Measurements from ENCODE around the gene CAPN11. TPM values are rescaled to one million over a fixed set of nuclear protein-coding genes. Genes with fewer than 3 reads are reported as not detected.

CAPN11 gene
- total RNA-seq, 1 experiment from 2014 or later: not detected

DNA sequence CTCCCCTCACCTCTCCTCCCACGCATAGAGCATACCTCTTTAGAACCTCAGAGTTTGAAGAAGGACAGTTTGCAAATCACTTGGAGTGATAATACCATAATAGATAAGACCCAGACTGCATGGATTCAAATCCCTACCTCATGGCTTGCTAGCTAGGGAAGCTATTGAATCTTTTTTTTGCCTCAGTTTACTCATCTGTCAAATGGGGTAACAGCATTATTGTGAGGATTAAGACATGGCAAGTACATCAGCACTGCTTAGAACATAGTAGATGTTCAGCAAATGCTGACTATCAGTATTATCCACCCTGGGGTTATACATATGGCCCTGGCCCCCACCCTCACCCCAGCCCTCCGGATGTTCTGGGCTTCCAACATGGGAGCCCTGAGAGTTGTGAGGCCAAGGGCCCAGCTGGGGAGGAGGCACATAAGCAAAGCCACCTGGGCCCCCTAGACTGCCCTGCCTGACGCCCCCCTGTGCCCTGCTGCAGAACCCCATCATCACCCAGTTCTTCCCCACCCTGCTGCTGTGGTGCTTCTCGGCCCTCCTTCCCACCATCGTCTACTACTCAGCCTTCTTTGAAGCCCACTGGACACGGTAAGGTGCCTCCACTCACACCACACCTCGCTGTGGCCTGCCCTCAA is 9.1 kb upstream of the CAPN11 start:
- Histone ChIP-seq H3K9me3 (ENCODE audit: low read length) (no peaks in the 10 kb centered on the region), H3K27me3 (ENCODE audit: low read length) (no peaks in the 10 kb centered on the region), H3K9me2 (replicated peaks; ENCODE audit: low read length) (no peaks in the 10 kb centered on the region), H3K9ac (ENCODE audit: low read length) (no peak overlapping the region), H3K4me2 (ENCODE audit: low read length) (no peak overlapping the region), H3K79me2 (ENCODE audit: low read length) (no peaks in the 10 kb centered on the region), H4K20me1 (ENCODE audit: low read length) (no peaks in the 10 kb centered on the region), H2AFZ (ENCODE audit: low read length) (no peak overlapping the region), H3F3A (ENCODE audit: low read length, unreplicated experiment) (no peaks in the 10 kb centered on the region), H3K4me1 (ENCODE audit: insufficient read depth, low read length) (no peaks in the 10 kb centered on the region), H3K36me3 (ENCODE audit: low read depth, low read length) (peaks cover 10% of the 10 kb centered on the region), H3K4me3 (ENCODE audit: low read length) (no peak overlapping the region), H3K27ac (ENCODE audit: low read length) (no peak overlapping the region)
- BruUV-seq (replicated peaks): no TSS peak
- ChIA-PET POLR2A (ENCODE audit: unreplicated experiment) (no interaction called here), CTCF (interaction anchor here (0.5 kb wide), 1 partner anchor 38 kb away, joined by 3 read pairs; no protein-coding TSS in a partner anchor)
- ATAC-seq (no peak), DNase-seq (no peak)
- intact Hi-C loops (cut with micrococcal nuclease): no loop called here
- TF ChIP-seq EZH2phosphoT487 (IDR thresholded peaks at IDR 0.05; ENCODE audit: borderline replicate concordance, low read length) (no peak), EZH2 (IDR thresholded peaks at IDR 0.05; ENCODE audit: low read length, unreplicated experiment) (no peak)
- TF ChIP-seq, protein P1, sequence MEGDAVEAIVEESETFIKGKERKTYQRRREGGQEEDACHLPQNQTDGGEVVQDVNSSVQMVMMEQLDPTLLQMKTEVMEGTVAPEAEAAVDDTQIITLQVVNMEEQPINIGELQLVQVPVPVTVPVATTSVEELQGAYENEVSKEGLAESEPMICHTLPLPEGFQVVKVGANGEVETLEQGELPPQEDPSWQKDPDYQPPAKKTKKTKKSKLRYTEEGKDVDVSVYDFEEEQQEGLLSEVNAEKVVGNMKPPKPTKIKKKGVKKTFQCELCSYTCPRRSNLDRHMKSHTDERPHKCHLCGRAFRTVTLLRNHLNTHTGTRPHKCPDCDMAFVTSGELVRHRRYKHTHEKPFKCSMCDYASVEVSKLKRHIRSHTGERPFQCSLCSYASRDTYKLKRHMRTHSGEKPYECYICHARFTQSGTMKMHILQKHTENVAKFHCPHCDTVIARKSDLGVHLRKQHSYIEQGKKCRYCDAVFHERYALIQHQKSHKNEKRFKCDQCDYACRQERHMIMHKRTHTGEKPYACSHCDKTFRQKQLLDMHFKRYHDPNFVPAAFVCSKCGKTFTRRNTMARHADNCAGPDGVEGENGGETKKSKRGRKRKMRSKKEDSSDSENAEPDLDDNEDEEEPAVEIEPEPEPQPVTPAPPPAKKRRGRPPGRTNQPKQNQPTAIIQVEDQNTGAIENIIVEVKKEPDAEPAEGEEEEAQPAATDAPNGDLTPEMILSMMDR (conservative IDR thresholded peaks at IDR 0.05; ENCODE audit: low read depth, low read length): no peak

DNA sequence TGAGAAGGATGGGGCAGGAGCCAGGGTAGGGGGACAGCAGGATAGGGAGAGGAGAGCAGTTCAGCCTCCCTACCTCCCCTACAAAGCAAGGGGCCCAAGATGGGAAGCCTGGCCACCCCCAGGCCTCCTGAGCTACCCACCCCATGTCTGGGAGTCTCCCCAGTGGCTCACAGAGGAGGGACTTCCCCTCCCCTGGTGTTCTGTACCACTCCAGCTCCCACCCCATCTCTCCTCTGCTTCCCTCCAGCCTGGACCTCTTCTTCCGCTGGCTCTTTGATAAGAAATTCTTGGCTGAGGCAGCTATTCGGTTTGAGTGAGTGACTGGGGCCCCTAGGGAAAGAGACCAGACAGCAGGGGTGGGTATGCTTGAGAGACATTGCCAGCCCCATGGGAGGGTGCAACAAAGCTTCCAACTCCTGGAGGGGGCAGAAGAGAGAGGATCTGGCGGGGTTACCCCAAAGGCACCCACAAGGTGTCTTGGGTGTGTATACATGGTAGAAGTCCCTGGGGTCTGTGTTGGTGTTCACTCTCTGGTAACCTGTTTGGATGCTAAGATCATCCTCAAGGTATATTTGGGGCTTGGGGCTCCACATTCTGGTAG is 8.2 kb upstream of the CAPN11 start:
- Histone ChIP-seq H3K27ac (ENCODE audit: low read length) (no peak overlapping the region), H4K20me1 (ENCODE audit: low read length) (no peaks in the 10 kb centered on the region), H3K9ac (ENCODE audit: low read length) (no peak overlapping the region), H3K79me2 (ENCODE audit: low read length) (no peaks in the 10 kb centered on the region), H3K4me1 (ENCODE audit: insufficient read depth, low read length) (no peaks in the 10 kb centered on the region), H3K9me3 (ENCODE audit: low read length) (no peaks in the 10 kb centered on the region), H3K9me2 (replicated peaks; ENCODE audit: low read length) (no peaks in the 10 kb centered on the region), H2AFZ (ENCODE audit: low read length) (no peak overlapping the region), H3F3A (ENCODE audit: low read length, unreplicated experiment) (no peaks in the 10 kb centered on the region), H3K4me3 (ENCODE audit: low read length) (no peak overlapping the region), H3K27me3 (ENCODE audit: low read length) (no peaks in the 10 kb centered on the region), H3K36me3 (ENCODE audit: low read depth, low read length) (peaks cover 10% of the 10 kb centered on the region), H3K4me2 (ENCODE audit: low read length) (no peak overlapping the region)
- no peak for DNase-seq
- intact Hi-C loops (cut with micrococcal nuclease): no loop called here
- no TSS peak for BruUV-seq (replicated peaks)
- no peak for ATAC-seq
- ChIA-PET CTCF (no interaction called here), POLR2A (ENCODE audit: unreplicated experiment) (no interaction called here)
- TF ChIP-seq EZH2phosphoT487 (IDR thresholded peaks at IDR 0.05; ENCODE audit: borderline replicate concordance, low read length) (no peak), EZH2 (IDR thresholded peaks at IDR 0.05; ENCODE audit: low read length, unreplicated experiment) (no peak)
- TF ChIP-seq, protein P1 (conservative IDR thresholded peaks at IDR 0.05; ENCODE audit: low read depth, low read length): no peak
